IPS-11a (cell line): Measurements from ENCODE around the gene PAQR3.
"Not testable (repeated sequence)": the region's sequence is repeated elsewhere in the genome, so short reads cannot be mapped to it uniquely, and the experiment has no call there.

ENCODE experiments used
- H3K4me3 ChIP-seq: one replicate; pipeline ENCODE4 v1.5.1; 2013; ENCODE audit warnings: low read depth, low read length, control low read depth

Gene PAQR3

DNA sequence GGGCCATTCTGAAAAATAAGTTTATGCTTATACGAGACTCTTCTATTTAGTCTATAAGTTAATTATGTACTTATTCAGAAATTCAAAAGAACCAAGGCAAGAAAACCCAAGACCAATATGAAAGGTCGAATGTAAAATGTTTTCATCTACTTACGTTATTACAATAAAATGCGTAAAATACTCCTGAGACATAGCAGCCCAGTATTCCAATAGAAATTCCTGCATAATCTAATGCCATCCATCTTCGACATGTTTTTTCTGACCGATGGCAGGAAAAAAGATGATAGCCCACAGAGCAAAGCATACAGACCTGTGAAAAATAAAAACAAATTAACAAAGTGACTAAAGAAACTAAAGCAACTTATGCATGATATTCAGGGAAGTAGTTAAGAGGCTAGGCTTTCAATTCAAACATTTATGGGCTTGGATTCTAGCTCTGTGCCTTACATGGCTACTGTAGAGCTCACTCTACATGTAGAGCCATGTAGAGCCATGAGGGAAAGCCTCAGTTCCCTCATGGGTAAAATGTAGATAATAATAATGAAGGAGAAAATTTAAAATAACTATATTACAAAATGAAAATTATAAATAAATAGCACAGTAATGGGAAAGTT is 9.1 kb downstream of the PAQR3 start:
- no peak overlapping the region for H3K4me3 ChIP-seq

DNA sequence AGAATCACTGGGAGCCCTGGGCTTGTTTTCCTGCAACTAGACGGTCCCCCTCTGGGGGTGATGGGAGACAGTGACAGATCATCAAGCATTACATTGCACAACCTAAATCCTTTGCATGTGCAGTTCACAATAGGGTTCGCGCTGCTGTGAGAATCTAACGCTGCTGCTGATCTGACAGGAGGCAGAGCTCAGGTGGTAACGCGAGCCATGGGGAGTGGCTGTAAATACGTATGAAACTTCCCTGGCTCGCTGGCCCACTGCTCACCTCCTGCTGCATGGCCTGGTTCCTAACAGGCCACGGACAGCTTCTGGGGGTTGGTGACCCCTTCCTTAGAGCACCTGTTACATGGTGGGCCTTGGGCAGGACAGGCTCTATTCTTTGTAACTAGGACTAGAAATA is 10.4 kb downstream of the PAQR3 start:
- no peak overlapping the region for H3K4me3 ChIP-seq

DNA sequence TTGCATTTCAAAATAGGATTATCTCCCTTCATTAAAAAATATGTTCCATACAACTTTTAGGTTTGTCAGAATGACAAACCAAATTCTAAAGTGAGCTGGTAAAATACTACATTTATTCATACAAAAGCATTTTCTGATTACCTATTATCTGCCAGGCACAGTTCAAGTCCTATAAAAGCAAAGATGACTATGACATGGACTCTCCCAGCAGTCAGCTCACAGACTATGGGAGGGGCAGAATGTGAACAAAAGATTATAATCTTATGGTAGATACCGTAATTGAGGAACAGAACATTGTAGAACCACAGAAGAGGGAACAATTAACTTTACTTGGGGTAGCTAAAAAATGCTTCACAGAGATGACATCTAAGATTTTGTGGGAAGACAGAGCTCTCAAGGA is 12.4 kb downstream of the PAQR3 start:
- H3K4me3 ChIP-seq, result no peak overlapping the region

DNA sequence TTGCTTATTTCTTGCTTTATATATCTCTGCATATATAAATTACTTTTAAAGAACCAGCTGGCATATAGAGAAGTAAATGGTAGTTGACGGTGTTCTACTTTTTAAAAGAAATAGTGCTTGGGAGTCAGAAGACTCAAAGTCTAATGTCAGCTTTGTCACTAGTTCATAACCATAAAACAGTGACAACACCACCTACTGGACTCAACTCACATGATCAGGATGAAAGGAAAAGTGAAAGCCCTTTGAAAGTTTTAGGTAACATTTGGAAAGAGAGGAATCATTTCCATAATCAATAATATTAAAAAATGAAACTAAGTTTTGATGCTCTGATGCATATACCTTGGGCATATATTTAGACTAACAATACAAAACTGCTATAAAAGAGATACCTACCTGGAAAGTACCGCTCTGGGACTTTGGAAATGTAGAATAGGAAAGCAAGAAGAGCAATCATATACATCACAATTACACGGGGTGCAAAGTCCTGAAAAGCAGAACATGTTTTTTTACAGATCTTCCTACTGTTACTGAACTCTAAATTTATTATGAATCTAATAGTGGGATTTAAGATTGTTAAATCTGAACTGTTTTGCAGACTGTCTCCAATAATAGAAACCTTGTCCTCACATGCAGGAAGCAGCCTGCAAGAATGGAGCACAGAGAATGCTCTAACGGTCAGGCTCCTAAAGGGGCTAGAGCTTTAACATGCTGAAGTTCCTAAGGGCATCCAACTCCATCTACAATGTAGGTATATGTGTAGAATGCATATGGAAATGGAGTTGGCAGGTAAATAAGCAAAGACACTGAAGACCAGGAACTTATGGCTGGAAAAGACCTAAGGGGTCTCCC is 15.6 kb downstream of the PAQR3 start:
- no peak overlapping the region for H3K4me3 ChIP-seq

DNA sequence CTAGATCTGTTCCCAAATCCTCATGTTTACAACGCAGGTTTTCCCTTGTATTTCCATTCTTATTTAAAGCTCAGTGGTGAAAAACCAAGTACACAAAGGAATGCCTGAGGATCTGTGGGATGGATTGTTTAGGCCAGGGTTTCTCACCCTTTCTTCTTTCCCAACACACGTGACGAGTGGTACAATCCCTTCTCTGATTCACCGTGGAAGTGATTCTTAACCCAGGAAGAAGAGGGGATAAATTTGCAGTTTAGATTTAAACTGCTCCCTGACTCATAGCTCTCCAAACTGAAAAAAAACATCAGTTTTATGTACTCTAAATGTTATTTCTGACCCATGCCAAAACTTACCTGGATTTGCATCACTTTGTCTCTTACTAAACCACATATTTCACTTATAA is 17.0 kb downstream of the PAQR3 start:
- H3K4me3 ChIP-seq, result no peak overlapping the region

DNA sequence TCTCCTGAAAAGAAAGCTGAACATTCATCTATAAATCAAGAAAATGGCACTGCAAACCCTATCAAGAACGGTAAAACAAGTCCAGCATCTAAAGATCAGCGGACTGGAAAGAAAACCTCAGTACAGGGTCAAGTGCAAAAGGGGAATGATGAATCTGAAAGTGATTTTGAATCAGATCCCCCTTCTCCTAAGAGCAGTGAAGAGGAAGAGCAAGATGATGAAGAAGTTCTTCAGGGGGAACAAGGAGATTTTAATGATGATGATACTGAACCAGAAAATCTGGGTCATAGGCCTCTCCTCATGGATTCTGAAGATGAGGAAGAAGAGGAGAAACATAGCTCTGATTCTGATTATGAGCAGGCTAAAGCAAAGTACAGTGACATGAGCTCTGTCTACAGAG is 28.6 kb downstream of the PAQR3 start:
- no peak overlapping the region for H3K4me3 ChIP-seq

DNA sequence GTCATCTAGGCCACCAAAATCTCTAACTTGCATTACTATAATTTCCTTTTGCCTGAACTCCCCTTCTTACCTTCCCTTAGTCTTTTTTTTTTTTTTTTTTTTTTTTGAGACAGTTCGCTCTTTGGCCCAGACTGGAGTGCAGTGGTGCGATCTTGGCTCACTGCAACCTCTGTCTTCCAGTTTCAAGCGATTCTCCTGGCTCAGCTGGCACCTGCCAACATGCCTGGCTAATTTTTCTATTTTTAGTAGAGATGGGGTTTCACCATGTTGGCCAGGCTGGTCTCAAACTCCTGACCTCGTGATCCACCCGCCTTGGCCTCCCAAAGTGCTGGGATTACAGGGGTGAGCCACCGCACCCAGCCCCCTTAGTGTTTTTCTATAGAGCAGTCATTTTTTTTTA is 30.3 kb downstream of the PAQR3 start:
- H3K4me3 ChIP-seq, result not testable (repeated sequence)

DNA sequence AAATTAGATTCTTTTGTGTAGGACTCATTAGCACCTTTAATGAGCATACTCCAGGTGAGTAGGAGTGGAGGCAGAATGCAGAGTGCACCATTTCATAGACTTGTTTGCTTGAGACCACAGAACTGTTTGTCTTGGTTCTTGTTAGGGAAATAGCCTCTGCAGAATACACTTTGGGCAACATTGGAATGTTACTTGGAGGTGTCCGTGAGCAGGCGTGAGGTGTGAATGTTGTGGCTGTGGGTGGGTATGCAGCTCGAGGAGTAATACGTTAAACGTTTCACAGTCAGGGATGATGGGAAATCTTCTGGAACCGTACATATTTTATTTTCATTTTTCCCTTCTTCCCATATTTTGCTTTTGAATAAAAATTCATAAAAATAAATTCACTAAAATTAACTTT is 31.6 kb downstream of the PAQR3 start:
- H3K4me3 ChIP-seq, result no peak overlapping the region

DNA sequence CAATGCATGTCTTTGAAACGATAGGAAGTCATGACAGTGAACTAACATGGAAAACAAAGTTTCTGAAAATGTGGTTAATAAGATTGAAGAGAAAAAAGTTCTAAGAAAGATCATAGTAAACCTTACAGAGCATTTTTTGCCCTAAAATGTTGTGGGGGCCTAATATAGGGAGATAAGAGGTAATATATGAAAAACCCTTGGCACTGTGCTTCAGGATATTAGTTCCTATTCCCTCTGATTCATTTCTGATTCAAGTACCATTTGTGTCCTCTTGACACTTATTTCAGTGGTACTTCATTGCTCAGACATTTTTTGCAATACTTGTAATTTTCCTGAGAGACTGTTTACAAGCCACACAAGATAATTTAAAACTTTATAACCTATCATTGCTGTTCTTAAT is 35.1 kb downstream of the PAQR3 start:
- H3K4me3 ChIP-seq, result no peak overlapping the region

DNA sequence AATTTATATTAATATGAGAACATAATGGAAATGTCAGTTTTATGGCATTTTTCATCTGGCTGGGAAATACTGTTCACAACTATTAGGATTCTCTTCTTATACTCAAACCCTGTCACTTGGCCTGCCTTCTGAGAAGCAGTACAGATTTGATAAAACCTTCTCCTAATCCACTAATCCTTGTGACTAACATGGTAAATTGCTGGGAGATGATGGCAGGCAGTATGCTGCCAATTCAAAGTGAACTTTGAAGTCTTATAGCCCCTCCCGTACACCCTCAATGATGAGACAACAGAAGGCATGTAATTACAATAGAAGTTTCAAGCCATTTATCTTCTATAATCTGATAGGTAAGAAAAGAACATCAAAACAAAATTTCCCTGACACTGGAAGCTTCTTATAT is 36.9 kb downstream of the PAQR3 start:
- no peak overlapping the region for H3K4me3 ChIP-seq

DNA sequence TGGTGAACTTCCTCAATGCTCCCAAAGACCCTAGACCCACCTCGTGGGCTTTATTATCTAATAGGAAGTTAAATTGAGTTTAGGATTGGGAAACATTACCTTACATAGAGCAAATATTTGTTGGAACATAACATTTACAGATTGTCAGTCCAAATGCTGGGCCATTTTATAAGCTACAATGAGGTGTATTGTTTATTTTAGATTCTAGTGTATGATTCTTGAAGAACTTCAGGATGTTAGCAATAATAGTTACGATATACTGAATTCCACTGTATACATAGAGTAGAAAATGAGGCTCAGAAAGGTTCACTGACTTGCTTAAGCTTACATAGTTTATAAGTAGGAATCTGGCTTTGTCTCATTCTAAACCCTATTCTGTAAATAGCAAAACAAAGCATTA is 37.4 kb downstream of the PAQR3 start:
- H3K4me3 ChIP-seq, result no peak overlapping the region

DNA sequence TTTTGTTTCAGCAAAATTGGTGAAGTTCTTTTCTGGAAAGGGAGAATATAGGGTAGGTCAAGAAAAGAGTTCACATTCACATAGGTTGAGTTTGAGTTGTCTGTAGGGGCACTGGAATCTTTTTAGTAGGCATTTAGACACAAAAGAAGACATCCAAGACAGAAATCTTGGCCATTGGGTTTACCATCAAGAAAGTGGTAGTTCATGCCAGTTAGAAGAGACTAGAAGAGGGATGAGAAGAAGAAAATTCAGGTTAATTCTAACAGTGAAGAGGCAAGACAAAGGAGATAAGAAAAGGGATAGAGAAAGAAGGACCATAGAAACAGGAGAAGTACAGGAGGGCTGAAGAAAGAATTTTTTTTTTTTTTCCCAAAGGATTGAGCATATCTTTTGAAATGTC is 39.9 kb downstream of the PAQR3 start:
- H3K4me3 ChIP-seq, result no peak overlapping the region

DNA sequence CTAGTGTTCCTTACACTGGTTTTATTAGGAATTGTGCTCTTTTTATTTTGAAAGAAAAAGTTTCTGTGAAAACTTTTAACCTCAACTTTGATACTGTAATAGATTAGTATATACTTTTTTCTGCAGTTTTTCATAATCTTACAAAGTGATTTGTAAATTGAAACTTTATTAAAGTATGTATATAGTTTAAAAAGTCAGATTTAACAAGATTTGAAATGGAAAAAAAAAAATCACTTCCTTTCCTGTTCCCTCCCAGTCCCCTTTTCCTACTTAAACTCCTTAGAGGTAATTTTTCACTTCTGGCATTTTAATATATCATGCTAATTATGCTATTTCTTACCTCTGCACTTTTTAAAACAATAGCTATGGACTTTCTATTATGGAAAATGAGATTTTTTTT is 49.3 kb downstream of the PAQR3 start:
- H3K4me3 ChIP-seq, result no peak overlapping the region

DNA sequence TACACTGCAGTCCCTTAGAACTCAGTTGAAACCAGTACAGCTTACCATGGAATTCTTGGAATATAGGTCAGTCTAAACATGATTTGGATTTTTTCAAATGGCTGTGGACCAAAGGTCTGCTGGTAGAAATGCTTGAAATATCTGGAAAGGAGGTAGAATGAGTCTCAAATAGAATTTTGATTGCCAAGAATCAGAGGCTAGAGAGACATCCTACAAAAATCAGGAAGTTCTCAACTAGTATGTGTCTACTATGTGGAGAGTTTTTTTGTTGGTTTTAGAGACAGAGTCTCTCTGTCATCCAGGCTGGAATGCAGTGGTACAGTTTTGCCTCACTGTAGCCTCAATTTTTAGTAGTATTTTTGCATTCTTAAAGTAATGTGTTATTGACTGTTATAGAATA is 53.6 kb downstream of the PAQR3 start:
- H3K4me3 ChIP-seq, result no peak overlapping the region

DNA sequence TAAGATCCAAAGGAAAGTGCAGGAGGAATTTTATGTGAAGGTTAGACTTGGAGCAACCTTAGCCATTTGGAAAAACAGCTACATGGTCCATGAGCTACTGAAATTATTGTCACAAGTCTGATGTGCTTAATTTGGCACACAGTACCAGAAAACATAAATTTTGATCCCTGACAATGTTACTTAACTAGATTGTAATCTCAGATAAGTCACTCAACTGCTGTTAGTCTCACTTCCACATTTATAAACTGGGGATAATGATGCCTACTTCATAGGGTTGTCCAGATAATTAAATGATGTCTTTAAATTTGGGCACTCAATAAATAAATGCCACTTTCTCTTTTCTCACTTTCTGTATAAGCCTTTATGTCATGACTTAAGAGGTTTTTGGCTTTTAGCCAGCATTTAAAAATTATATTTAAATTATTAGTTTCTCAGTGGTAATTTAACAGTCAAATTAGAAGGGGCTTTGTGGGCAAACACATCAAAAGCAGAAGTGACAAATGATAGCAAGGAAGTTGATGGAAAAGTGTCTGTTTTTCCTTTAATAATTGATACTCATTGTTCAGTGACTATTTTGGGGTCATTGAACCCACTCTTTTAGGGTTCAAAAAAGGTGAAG is 58.3 kb downstream of the PAQR3 start:
- no peak overlapping the region for H3K4me3 ChIP-seq

DNA sequence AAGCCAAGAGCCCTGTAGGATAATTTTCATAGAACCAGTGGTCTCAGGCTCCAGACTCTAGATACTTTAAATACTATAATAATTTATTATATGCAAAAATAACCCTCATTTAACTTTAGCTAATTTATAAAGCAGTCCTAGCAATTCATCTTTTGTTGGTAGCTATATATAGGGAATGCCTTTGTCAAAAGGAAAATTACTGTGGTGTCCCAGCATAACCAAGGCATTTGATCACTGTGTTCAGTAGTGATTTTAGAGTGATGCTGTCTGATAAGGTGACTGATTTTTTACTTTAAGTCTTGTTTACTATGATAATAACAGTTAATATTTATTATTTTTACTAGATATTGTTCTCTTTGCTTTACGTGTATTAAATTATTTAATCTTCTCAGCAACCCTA is 61.2 kb downstream of the PAQR3 start:
- no peak overlapping the region for H3K4me3 ChIP-seq

DNA sequence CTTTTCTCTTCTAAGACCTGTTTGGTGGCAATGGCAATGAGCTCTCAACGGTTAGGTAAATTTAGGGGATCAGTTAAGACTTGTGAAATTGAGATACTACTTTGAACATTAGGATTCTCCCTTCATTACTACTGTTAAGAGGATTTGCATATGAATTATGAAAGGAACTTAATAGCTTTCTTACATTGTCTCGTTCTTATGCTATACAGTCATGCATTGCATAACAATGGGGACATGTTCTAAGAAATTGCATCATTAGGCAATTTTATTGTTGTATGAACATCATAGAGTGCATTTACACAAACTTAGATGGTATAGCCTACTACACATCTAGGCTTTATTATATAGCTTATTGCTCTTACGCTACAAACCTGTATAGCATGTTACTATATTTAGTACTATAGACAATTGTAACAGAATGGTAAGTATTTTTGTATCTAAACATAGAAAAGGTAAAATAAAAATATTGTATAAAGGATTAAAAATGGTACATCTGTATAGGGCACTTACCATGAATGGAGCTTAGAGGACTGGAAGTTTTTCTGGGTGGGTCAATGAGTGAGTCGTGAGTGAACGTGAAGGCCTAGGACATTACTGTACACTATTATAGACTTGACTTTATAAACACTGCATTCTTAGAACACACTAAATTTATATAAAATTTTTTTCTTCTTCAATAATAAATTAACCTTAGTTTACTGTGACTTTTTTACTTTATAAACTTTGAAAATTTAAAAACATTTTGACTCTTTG is 62.5 kb downstream of the PAQR3 start:
- no peak overlapping the region for H3K4me3 ChIP-seq

DNA sequence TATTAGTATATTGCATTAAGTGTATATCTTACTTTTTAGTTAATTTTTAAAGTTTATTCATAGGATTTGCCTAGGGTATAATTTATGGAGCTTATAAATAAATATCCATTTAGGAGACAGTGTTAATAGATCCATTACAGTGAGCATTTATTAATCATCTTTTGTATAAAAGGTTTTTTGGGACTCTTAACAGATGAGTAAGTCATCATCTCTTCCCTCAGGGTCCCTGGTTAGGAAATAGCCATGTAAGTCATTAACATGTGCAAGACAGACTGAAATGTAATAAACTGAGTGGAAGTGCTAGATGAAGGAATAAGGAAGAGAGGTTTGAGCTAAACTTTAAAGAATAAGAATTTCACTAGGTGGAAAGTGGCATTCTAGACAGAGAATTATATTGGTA is 69.2 kb downstream of the PAQR3 start:
- H3K4me3 ChIP-seq, result no peak overlapping the region

DNA sequence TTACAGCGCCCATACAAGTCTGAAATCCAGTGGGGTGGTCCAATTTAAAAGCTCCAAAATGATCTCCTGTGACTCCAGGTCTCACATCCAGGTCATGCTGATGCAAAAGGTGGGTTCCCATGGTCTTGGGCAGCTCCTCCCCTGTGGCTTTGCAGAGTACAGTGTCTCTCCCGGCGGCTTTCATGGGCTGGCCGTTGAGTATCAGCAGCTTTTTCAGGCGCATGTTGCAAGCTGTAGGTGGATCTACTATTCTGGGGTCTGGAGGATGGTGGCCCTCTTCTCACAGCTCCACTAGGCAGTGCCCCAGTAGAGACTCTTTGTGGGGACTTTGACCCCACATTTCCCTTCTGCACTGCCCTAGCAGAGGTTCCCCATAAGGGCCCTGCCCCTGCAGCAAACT is 70.5 kb downstream of the PAQR3 start:
- H3K4me3 ChIP-seq, result not testable (repeated sequence)

DNA sequence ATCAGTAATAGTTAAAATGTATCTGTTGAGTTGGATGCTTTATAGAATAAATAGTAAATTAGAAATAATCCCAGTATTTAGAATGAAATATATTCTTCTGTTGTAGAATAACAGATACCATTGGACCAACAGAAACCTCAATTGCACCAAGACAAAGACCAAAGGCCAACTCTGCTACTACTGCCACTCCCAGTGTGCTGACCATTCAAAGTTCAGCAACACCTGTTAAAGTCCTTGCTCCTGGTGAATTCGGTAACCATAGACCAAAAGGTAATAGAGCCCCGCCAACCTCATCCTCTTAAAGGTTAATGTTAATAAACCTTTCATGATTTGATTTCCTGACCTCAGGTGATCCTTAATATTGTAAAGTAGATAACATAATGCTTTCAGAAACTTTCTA is 73.8 kb downstream of the PAQR3 start:
- H3K4me3 ChIP-seq, result no peak overlapping the region

DNA sequence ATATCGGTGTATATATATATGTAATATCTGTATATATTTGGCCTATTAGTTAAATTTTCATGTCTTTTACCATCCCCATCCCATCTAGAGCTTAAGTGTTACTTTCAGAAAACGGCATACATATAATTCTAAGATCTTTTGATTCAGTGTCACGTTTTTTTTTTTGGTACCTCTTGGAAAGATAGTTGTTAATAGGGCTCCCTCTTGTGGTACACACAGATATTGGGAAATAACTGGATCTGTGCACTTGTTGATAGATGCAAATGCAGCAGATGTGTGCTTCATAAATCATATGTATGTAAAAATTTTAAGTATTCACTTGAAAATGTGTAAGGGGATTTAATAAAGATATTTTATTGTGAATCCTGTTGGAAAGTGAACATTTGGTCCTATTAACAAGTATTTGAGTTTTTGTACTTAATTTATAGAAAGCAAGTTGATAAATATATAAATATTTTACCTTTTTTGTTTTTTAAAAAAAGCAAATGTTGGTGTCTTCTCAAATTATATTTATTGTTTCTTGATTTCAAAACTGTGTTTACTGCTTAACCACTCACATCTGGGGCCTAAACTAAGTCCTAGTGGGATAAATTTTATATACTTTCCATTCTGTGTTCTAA is 74.7 kb downstream of the PAQR3 start:
- no peak overlapping the region for H3K4me3 ChIP-seq
